Ramos (cell line): ENCODE measurements around the gene ETV3.

Experiments
- in situ Hi-C: fragments of 300-500 bp; cut with MboI; formaldehyde crosslinking; loops from one replicate; pipeline ENCODE4 v1.14.3; 2022; ENCODE audit warnings: low sequenced_read_pairs; ENCODE audit not compliant: unreplicated experiment

The ETV3 gene

GRCh38 chr1:157163273-157164127, 25.3 kb upstream of the ETV3 start:
- in situ Hi-C loops: loop anchor here (5.0 kb wide), 1 partner anchor 71 kb away; no protein-coding TSS in a partner anchor

- in situ Hi-C loops: loop anchor here (5.0 kb wide), 1 partner anchor 70 kb away; no protein-coding TSS in a partner anchor
Measured at GRCh38 chr1:157162345-157162744, 24.1 kb upstream of the ETV3 start.

GRCh38 chr1:157161901-157162300, 23.7 kb upstream of the ETV3 start:
- in situ Hi-C loops: loop anchor here (5.0 kb wide), 1 partner anchor 70 kb away; no protein-coding TSS in a partner anchor

- in situ Hi-C loops: no loop called here
Measured at GRCh38 chr1:157158967-157159366, 20.8 kb upstream of the ETV3 start.

- in situ Hi-C loops: no loop called here
Measured at GRCh38 chr1:157157501-157158190, 19.5 kb upstream of the ETV3 start.

- in situ Hi-C loops: no loop called here
Measured at GRCh38 chr1:157156058-157156541, 17.9 kb upstream of the ETV3 start.

GRCh38 chr1:157155658-157156057, 17.5 kb upstream of the ETV3 start:
- in situ Hi-C loops: no loop called here

GRCh38 chr1:157154940-157155514, 16.8 kb upstream of the ETV3 start:
- in situ Hi-C loops: no loop called here

- in situ Hi-C loops: no loop called here
Measured at GRCh38 chr1:157154291-157154690, 16.1 kb upstream of the ETV3 start.

GRCh38 chr1:157153746-157154145, 15.6 kb upstream of the ETV3 start:
- in situ Hi-C loops: no loop called here

- in situ Hi-C loops: no loop called here
Measured at GRCh38 chr1:157152510-157152909, 14.3 kb upstream of the ETV3 start.

GRCh38 chr1:157151506-157151905, 13.3 kb upstream of the ETV3 start:
- in situ Hi-C loops: no loop called here

GRCh38 chr1:157151073-157151472, 12.9 kb upstream of the ETV3 start:
- in situ Hi-C loops: no loop called here

GRCh38 chr1:157150631-157151030, 12.4 kb upstream of the ETV3 start:
- in situ Hi-C loops: no loop called here

- in situ Hi-C loops: no loop called here
Measured at GRCh38 chr1:157147906-157148700, 9.9 kb upstream of the ETV3 start.

- in situ Hi-C loops: no loop called here
Measured at GRCh38 chr1:157147037-157147436, 8.8 kb upstream of the ETV3 start.

- in situ Hi-C loops: no loop called here
Measured at GRCh38 chr1:157146244-157146643, 8.0 kb upstream of the ETV3 start.

- in situ Hi-C loops: no loop called here
Measured at GRCh38 chr1:157145076-157145475, 6.9 kb upstream of the ETV3 start.

- in situ Hi-C loops: no loop called here
Measured at GRCh38 chr1:157144509-157144908, 6.3 kb upstream of the ETV3 start.

- in situ Hi-C loops: no loop called here
Measured at GRCh38 chr1:157142765-157143423, 4.7 kb upstream of the ETV3 start.
